ENCODE measurements around the gene RRP1B. TPM values are rescaled to one million over a fixed set of nuclear protein-coding genes. Genes with fewer than 3 reads are reported as not detected.

RRP1B gene
- total and polyA plus RNA-seq, 12 donors: 5.7 to 18.6 (median 15.7) TPM

GRCh38 chr21:43658769-43659135 lies 608 bp upstream of the RRP1B start:
- Histone ChIP-seq H3K4me1 (replicated peaks in 1 of 2) (peaks cover 7 to 20% of the 10 kb centered on the region in 2 donors), H3K36me3 (replicated peaks in 1 of 2) (peaks cover 0 to 17% of the 10 kb centered on the region in 2 donors), H3K9me3 (replicated peaks in 1 of 3) (no peaks in the 10 kb centered on the region), H3K27ac (peak overlapping the region in 4 of 5 donors; percentile 68 to 95 (median 82)), H3K4me3 (peak overlapping the region in 1 of 4 donors; percentile 96), H3K27me3 (no peaks in the 10 kb centered on the region)
- WGBS, 4 donors: 80 to 86% (median 84%) methylated on average over 2 to 23 of the region's 23 CpGs
- peak in 6 of 7 donors; percentile 18 to 63 (median 29) for DNase-seq
- TF ChIP-seq POLR2A (IDR thresholded peaks at IDR 0.05): no peak
- TF ChIP-seq CTCF (IDR thresholded peaks at IDR 0.05): no peak
- intact Hi-C loops (cut with DNase I): loop anchor here in 1 of 2 donors (10.0 kb wide), 1 partner anchor 754 kb away; no protein-coding TSS in a partner anchor

GRCh38 chr21:43662286-43662685 lies 2.9 kb downstream of the RRP1B start:
- H3K4me1 ChIP-seq (replicated peaks in 1 of 2): peaks cover 7 to 20% of the 10 kb centered on the region in 2 donors
- H3K9me3 ChIP-seq (replicated peaks in 1 of 3): no peaks in the 10 kb centered on the region
- H3K4me3 ChIP-seq: no peak overlapping the region
- H3K27me3 ChIP-seq: no peaks in the 10 kb centered on the region
- 68 to 86% (median 72%) methylated on average over 6 of the region's 6 CpGs for WGBS, 4 donors
- no peak for TF ChIP-seq CTCF (IDR thresholded peaks at IDR 0.05)
- TF ChIP-seq POLR2A (IDR thresholded peaks at IDR 0.05): no peak
- peaks cover 0 to 19% of the 10 kb centered on the region in 2 donors for H3K36me3 ChIP-seq (replicated peaks in 1 of 2)
- DNase-seq: no peak
- intact Hi-C loops (cut with DNase I): no loop called here
- no peak overlapping the region for H3K27ac ChIP-seq

- intact Hi-C loops (cut with DNase I): no loop called here
- H3K27me3 ChIP-seq: no peaks in the 10 kb centered on the region
- no peak overlapping the region for H3K27ac ChIP-seq
- TF ChIP-seq POLR2A (IDR thresholded peaks at IDR 0.05) (no peak), CTCF (IDR thresholded peaks at IDR 0.05) (no peak)
- WGBS, 4 donors: 89 to 94% (median 91%) methylated on average over 9 of the region's 9 CpGs
- DNase-seq: no peak
- peaks cover 0 to 19% of the 10 kb centered on the region in 2 donors for H3K36me3 ChIP-seq (replicated peaks in 1 of 2)
- peaks cover 7 to 20% of the 10 kb centered on the region in 2 donors for H3K4me1 ChIP-seq (replicated peaks in 1 of 2)
- H3K9me3 ChIP-seq (replicated peaks in 1 of 3): no peaks in the 10 kb centered on the region
- no peak overlapping the region for H3K4me3 ChIP-seq
These were observed 3.7 kb downstream of the RRP1B start for GRCh38 chr21:43663033-43663432.

GRCh38 chr21:43664358-43664757 lies 5.0 kb downstream of the RRP1B start:
- intact Hi-C loops (cut with DNase I): no loop called here
- H3K36me3 ChIP-seq (replicated peaks in 1 of 2): peaks cover 0 to 19% of the 10 kb centered on the region in 2 donors
- no peaks in the 10 kb centered on the region for H3K9me3 ChIP-seq (replicated peaks in 1 of 3)
- no peak overlapping the region for H3K27ac ChIP-seq
- peaks cover 7 to 15% of the 10 kb centered on the region in 2 donors for H3K4me1 ChIP-seq (replicated peaks in 1 of 2)
- no peak overlapping the region for H3K4me3 ChIP-seq
- 48 to 56% (median 49%) methylated on average over 4 of the region's 4 CpGs for WGBS, 4 donors
- no peaks in the 10 kb centered on the region for H3K27me3 ChIP-seq
- no peak for DNase-seq
- TF ChIP-seq POLR2A (IDR thresholded peaks at IDR 0.05): no peak
- no peak for TF ChIP-seq CTCF (IDR thresholded peaks at IDR 0.05)
